K562 (cell line): ENCODE results near the gene SLC35A4. TPM values are rescaled to one million over a fixed set of nuclear protein-coding genes. Genes with fewer than 3 reads are reported as not detected.

Source experiments
- AFF4 ChIP-seq: sonication (generic); formaldehyde crosslinking; IDR thresholded peaks from 2 replicates; pipeline ENCODE4 v1.8.0; 2023; ENCODE audit warnings: mild to moderate bottlenecking, missing genetic modification reagents
- ARID2 ChIP-seq: fragments of 450-650 bp; IDR thresholded peaks from 2 replicates; pipeline ENCODE4 v1.6.1; 2017; ENCODE audit warnings: antibody characterized with exemption, mild to moderate bottlenecking
- BACH1 ChIP-seq: fragments of 200-800 bp; sonication (Bioruptor generic); IDR thresholded peaks from 2 replicates; pipeline ENCODE4 v1.6.1; 2016; ENCODE audit warnings: missing genetic modification characterization, missing compliant biosample characterization
- CC2D1A ChIP-seq: fragments of 450-650 bp; IDR thresholded peaks from 2 replicates; pipeline ENCODE4 v1.6.1; 2017; ENCODE audit warnings: mild to moderate bottlenecking
- CHD2 ChIP-seq: IDR thresholded peaks from 2 replicates; pipeline ENCODE4 v1.6.1; 2011; ENCODE audit warnings: low read depth, low read length
- DNMT1 ChIP-seq: fragments of 450-650 bp; IDR thresholded peaks from 2 replicates; pipeline ENCODE4 v1.6.1; 2016; ENCODE audit warnings: antibody characterized with exemption, mild to moderate bottlenecking
- GATAD2A ChIP-seq: fragments of 450-650 bp; IDR thresholded peaks from 2 replicates; pipeline ENCODE4 v1.6.1; 2017
- HBP1 ChIP-seq: fragments of 450-650 bp; formaldehyde crosslinking; IDR thresholded peaks from 2 replicates; pipeline ENCODE4 v1.4.0; 2022; ENCODE audit warnings: missing genetic modification characterization
- HEY1 ChIP-seq: fragments of 250-450 bp; sonication (Bioruptor Pico); IDR thresholded peaks from 2 replicates; pipeline ENCODE4 v1.5.0; 2020; ENCODE audit warnings: mild to moderate bottlenecking, moderate library complexity, borderline replicate concordance
- ILK ChIP-seq: fragments of 450-650 bp; IDR thresholded peaks from 2 replicates; pipeline ENCODE4 v1.6.1; 2016; ENCODE audit warnings: missing genetic modification characterization, low read depth, mild to moderate bottlenecking, missing compliant biosample characterization, moderate library complexity, borderline replicate concordance
- KHSRP ChIP-seq: fragments of 450-650 bp; IDR thresholded peaks from 2 replicates; pipeline ENCODE4 v1.6.1; 2017
- MEIS2 ChIP-seq: fragments of 450-650 bp; IDR thresholded peaks from 2 replicates; pipeline ENCODE4 v1.6.1; 2014; ENCODE audit warnings: mild to moderate bottlenecking; ENCODE audit not compliant: partially characterized antibody
- NFE2L1 ChIP-seq: fragments of 450-650 bp; IDR thresholded peaks from 2 replicates; pipeline ENCODE4 v1.6.1; 2016; ENCODE audit warnings: missing genetic modification characterization, low read depth, mild to moderate bottlenecking, missing compliant biosample characterization, moderate library complexity, borderline replicate concordance
- NR1H2 ChIP-seq: sonication (generic); formaldehyde crosslinking; IDR thresholded peaks from 2 replicates; pipeline ENCODE4 v1.4.0; 2020; ENCODE audit warnings: mild to moderate bottlenecking, missing genetic modification reagents
- SMARCE1 ChIP-seq: fragments of 450-650 bp; IDR thresholded peaks from 2 replicates; pipeline ENCODE4 v1.7.1; 2016; ENCODE audit warnings: mild to moderate bottlenecking
- ZMIZ1 ChIP-seq, 2 experiments: fragments of 150-350 bp in 1 of 2; IDR thresholded peaks; 2 replicates each; pipeline ENCODE4 v1.6.1; 2012 to 2016; ENCODE audit warnings: low read depth in 2 of 2, low read length in 2 of 2, mild to moderate bottlenecking in 1 of 2, moderate library complexity in 1 of 2
- ZNF280B ChIP-seq: fragments of 250-450 bp; sonication (Bioruptor Pico); IDR thresholded peaks from 2 replicates; pipeline ENCODE4 v1.5.1; 2021; ENCODE audit warnings: mild to moderate bottlenecking
- ZNF644 ChIP-seq: fragments of 200-800 bp; sonication (Bioruptor generic); IDR thresholded peaks from 2 replicates; pipeline ENCODE4 v1.6.1; 2016; ENCODE audit warnings: low read depth, missing genetic modification characterization, missing compliant biosample characterization
- polyA plus RNA-seq, 8 experiments: library from polyadenylated mRNA; depleted of rRNA in 4 of 8; stranded (reverse) in 5 of 8; unstranded in 3 of 8; fragments of >200 nt; fragmentation: Nextera tagmentation in 2 of 8; fragmentation: Illumina TruSeq in 1 of 8; extraction: Ambion mirVana in 2 of 8; extraction: Trizol in 1 of 8; gene quantifications; 2 replicates each; pipeline versions ENCODE4 v1.2.1 to v1.2.3, GENCODE V29; 2011 to 2014; ENCODE audit warnings: inconsistent platforms in 1 of 8, missing spikeins in 1 of 8
- total RNA-seq, 7 experiments: library from RNA; depleted of rRNA in 6 of 7; stranded (reverse); fragments of >200 nt in 6 of 7; fragmentation: Illumina TruSeq in 2 of 7; extraction: Trizol in 2 of 7; gene quantifications; 2 replicates each; pipeline versions ENCODE4 v1.2.1 to v1.2.3, GENCODE V29; 2011 to 2021; ENCODE audit warnings: low replicate concordance in 1 of 7

SLC35A4 gene
- total and polyA plus RNA-seq, 9 of the 15 experiments (the other 6 are each of a cell fraction or from before 2014, with no cell fraction given): 21.8 to 171 (median 42.5) TPM

GRCh38 chr5:140565024-140565779 is 574 bp downstream of the SLC35A4 start (continued):
- peak; percentile 59; the same call in 1 of the 2 replicates for TF ChIP-seq CC2D1A
- TF ChIP-seq GATAD2A: no peak
- no peak for TF ChIP-seq ZNF280B (CRISPR knock-in tag)
- TF ChIP-seq HBP1 (CRISPR knock-in tag): 0 out of 2 replicates have a peak, but pooled peaks have one; percentile 3
- 0 out of 2 replicates have a peak, but pooled peaks have one; percentile 45 for TF ChIP-seq ARID2
- TF ChIP-seq NR1H2: no peak
- no peak for TF ChIP-seq MEIS2
- TF ChIP-seq BACH1: no peak
- TF ChIP-seq ZNF644 (tag): 0 out of 2 replicates have a peak, but pooled peaks have one; percentile 39
- no peak; the same call in 1 of the 2 replicates for TF ChIP-seq AFF4 (CRISPR knock-in tag)
- TF ChIP-seq ZMIZ1 (IDR thresholded peaks at IDR 0.05; ENCODE audit: low read depth in 2 of 2, low read length in 2 of 2): no peak
- no peak for TF ChIP-seq KHSRP
- 0 out of 2 replicates have a peak, but pooled peaks have one; percentile 37 for TF ChIP-seq SMARCE1
- TF ChIP-seq NFE2L1 (tag): no peak
- 0 out of 2 replicates have a peak, but pooled peaks have one; percentile 72 for TF ChIP-seq DNMT1
- no peak for TF ChIP-seq HEY1 (CRISPR knock-in tag)
- TF ChIP-seq ILK: no peak
- TF ChIP-seq CHD2: no peak
